Pulmonary artery endothelial cell (primary cell): ENCODE data around the gene SUGT1. TPM values are rescaled to one million over a fixed set of nuclear protein-coding genes. Genes with fewer than 3 reads are reported as not detected.
"Not testable (repeated sequence)": the region's sequence is repeated elsewhere in the genome, so short reads cannot be mapped to it uniquely, and the experiment has no call there.

Experiments
- DNase-seq: peaks from one replicate; pipeline ENCODE4 v3.0.0-alpha.2; 2011; ENCODE audit warnings: low read depth, low spot score
- total RNA-seq: library from RNA; depleted of rRNA; stranded (reverse); fragments of >200 nt; gene quantifications from 2 replicates; pipeline ENCODE4 v1.2.3, GENCODE V29; 2014

Gene SUGT1
- total RNA-seq, 1 donor from 2014 or later, result 59.0 TPM

- no peak for DNase-seq
Measured at GRCh38 chr13:52665325-52665724, 12.7 kb downstream of the SUGT1 start.

- no peak for DNase-seq
Measured at GRCh38 chr13:52669677-52670076, 17.0 kb downstream of the SUGT1 start.

DNA sequence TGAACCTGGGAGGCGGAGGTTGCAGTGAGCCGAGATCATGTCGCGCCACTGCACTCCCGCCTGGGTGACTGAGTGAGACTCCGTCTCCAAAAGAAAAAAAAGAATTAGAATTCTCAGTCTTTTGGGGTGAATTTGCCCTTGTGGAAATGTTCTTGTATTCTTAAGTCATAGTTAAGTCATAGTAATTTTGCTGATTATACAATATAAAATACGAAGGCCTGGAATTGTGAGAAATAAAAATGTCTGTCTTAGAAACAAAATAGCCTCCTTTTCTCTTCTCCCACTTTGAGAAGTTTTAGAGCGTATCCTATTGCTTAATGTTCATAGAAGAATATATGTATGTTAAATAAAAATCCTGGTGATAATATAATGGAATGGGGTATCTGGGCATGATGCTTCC, 18.1 kb downstream of the SUGT1 start:
- no peak for DNase-seq

GRCh38 chr13:52673465-52673864, 20.8 kb downstream of the SUGT1 start:
- DNase-seq, result no peak

DNA sequence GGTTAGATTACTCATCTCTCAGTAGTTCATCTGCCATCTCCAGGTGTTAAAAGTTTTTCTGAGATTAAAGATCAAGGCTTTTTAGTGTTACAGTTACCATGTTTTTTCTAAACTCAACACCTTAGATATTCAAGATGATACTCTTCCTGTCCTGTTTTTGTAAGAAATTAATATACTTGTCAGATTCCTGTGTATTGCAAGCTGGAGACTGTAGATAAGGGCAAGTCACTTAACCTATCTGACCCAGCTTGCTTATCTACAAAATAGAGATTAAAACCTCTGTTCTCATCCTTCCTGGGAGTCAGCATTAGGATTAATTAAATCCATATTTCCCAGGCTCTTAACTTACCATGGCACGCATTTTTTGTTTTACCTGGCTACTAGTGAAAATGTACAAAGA, 25.2 kb downstream of the SUGT1 start:
- no peak for DNase-seq

DNA sequence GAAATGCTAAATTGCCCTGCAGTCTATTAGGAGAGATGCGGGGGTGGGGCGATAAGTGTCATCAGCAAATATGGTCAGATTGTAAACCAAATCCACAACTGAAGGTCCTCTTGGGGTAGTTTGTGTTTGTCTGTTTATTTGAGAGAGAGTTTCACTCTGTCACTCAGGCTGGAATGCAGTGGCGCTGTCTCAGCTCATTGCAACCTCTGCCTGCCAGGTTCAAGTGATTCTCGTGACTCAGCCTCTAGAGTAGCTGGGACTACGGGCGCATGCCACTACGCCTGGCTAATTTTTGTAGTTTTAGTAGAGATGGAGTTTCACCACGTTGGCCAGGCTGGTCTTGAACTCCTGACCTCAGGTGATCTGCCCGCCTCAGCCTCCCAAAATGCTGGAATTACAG, 33.2 kb downstream of the SUGT1 start:
- DNase-seq, result not testable (repeated sequence)

- DNase-seq, result no peak
Measured at GRCh38 chr13:52686376-52686775, 33.7 kb downstream of the SUGT1 start.

GRCh38 chr13:52695856-52696255, 43.2 kb downstream of the SUGT1 start:
- DNase-seq, result no peak

- DNase-seq, result no peak
Measured at GRCh38 chr13:52696566-52696965, 43.9 kb downstream of the SUGT1 start.

DNA sequence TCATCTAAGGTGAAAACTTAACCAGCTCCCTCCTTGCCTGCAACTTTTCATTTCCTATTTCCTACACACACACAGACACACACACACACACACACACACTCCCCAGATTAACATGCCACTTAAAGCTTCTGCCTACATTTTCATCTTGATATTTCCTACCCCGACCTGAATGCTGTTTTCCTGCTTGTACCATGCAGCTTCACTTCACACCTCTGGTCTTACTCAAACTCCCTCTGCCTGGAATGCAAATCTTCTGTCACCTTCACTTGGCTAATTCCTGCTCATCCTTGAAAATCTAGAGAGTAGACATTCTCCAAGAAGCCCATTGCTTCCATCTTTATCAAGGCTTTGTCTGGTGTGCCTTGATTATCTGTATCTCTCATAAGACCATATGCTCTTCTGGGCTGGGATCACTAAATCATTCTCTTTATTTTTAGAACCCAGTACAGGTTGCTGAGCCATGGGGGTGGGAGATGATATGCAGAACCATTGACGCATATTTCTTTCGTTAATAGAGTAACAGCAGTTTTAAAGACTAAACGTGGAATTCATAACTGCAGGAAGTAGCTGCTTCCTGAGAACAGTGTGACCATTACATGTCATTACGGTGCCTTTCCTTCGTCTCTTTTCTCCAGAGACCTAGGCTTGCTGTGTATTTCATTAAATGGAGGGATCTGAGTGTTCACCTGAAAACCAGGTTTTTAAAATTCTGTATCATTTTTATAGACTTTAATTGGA, 49.3 kb downstream of the SUGT1 start:
- DNase-seq, result no peak

- DNase-seq, result no peak
Measured at GRCh38 chr13:52703482-52703881, 50.8 kb downstream of the SUGT1 start.

- no peak for DNase-seq
Measured at GRCh38 chr13:52706081-52706480, 53.4 kb downstream of the SUGT1 start.

GRCh38 chr13:52707375-52707774, 54.7 kb downstream of the SUGT1 start:
- no peak for DNase-seq

- not testable (repeated sequence) for DNase-seq
Measured at GRCh38 chr13:52708266-52708665, 55.6 kb downstream of the SUGT1 start.

DNA sequence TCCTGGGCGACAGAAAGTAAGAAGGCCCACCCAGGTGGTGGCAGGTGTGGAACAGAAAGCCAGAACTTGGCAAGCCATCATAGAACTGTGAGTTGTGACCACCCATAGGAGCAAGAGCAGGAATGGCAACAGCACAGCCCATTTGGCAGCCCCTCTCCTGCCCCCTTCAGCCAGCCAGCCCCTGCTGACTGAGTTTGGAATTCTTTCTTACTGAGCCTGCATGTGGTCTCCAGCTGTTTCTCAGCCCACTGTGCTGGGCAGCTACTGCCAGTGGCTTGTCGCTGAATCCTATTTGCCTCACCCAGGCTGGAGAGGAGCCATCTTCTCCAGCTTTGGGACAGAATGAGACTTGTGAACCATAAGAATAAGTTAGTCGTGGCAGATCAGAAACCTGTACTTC, 58.6 kb downstream of the SUGT1 start:
- no peak for DNase-seq

GRCh38 chr13:52712385-52712784, 59.7 kb downstream of the SUGT1 start:
- no peak for DNase-seq

DNA sequence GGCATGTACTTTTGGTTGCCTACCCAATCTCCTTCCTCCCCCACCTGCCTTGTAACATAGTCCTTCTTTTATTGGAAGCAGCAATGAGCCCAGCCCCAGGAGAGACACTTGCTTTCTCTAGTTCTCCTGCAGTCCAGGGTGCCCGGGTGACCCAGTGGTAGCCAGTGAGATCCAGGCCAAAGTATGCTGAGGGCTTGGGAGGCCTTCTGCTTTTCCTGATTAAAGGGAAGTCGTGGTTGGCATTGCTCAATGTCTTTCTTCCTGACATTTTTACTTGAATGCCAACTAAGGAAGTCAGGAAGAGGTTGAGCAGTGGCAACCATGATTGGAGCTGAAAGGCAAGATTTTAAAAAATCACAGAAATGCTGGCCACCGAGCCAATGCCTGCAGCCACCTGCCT, 61.3 kb downstream of the SUGT1 start:
- no peak for DNase-seq

DNA sequence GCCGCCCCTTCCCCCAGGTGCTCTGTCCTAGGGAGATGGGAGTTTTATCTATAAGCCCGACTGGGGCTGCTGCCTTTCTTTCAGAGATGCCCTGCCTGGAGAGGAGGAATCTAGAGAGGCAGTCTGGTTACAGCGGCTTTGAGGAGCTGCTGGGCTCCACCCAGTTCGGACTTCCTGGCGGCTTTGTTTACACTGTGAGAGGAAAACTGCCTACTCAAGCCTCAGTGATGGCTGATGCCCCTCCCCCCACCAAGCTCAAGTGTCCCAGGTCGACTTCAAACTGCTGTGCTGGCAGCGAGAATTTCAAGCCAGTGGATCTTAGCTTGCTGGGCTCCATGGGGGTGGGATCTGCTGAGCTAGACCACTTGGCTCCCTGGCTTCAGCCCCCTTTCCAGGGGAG, 68.3 kb downstream of the SUGT1 start:
- DNase-seq, result not testable (repeated sequence)

GRCh38 chr13:52721356-52721755, 68.7 kb downstream of the SUGT1 start:
- not testable (repeated sequence) for DNase-seq

DNA sequence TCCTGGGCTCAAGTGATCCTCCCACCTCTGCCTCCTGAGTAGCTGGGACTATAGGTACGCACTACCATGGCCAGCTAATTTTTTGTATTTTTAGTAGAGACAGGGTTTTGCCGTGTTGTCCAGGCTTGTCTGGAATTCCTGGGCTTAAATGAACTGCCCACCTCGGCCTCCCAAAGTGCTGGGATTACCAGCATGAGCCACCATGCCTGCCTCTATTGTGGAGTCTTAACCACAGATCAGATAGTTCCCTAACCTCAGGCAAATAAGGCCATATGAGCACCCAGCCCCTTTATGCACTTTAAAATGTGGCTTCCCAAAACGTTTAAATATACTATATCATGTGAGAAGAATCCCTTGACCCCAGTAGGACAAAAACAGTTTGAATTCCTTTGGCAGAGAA, 70.5 kb downstream of the SUGT1 start:
- no peak for DNase-seq

DNA sequence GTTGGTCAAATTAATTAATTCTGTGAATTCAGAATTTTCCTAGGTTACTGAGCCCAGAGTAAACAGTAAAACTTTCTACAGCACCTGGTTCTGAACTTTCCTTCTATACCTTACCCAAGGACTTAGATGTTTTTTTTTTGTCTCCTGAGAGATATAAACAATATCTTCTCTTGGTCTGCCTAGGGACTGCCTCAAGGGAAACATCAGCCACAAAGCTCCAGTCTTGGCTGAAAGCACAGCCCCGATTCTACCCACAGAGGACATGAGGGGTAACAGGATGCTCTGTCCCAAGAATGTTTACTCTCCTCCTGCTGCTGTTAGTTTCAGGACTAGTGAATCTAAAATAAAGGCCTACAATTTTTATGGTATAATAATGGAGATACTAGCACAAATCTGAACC, 72.7 kb downstream of the SUGT1 start:
- no peak for DNase-seq

DNA sequence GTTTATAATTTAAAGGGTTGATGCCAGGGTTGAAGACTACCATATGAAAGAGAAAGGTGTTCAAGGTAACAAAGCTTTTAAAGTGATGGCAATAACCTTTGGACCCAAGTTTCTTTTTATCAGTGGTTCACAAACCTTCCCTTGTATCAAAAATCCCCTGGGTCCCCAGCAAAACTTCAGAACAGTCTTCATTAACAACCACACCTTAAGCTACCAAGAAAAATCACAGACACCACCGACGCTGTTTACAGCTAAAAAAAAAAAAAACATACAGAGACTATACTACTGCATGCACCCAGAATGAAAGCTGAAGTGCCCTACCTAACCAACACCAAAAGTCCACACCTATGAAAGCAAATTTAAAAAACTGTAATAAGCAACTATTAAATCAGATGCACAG, 73.6 kb downstream of the SUGT1 start:
- DNase-seq, result no peak

DNA sequence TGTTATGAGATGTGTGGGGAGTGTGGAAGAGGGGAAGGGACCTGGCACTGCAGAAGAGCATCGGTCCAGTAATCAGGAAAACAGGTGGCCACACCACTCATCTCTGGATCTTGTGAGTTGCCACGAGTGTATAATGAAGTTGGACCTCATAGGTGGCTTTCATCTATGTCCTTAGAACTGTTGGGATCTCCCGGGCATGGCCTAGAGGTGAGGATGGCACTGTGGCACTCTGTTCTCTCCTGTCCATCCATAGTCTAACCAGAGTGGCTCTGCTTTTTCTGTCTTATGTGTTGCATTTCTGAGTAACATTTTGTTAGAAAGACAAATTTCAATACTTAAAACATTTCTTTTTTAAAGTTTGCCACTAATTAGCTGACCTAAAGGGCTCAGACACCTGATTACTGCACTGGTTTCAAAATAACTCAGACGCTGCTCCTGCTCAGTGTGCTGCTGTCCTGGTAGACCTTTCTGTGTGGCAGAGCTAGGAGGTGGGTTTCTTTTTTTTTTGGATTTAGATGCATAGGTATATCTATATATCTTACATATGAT, 81.5 kb downstream of the SUGT1 start:
- DNase-seq, result no peak
